ENCODE data around the gene GRAMD1B.
A peak's percentile ranks its signal among the peaks of the same experiment; 100 is the strongest.
"Not testable (repeated sequence)": the region's sequence is repeated elsewhere in the genome, so short reads cannot be mapped to it uniquely, and the experiment has no call there.

Gene GRAMD1B

DNA sequence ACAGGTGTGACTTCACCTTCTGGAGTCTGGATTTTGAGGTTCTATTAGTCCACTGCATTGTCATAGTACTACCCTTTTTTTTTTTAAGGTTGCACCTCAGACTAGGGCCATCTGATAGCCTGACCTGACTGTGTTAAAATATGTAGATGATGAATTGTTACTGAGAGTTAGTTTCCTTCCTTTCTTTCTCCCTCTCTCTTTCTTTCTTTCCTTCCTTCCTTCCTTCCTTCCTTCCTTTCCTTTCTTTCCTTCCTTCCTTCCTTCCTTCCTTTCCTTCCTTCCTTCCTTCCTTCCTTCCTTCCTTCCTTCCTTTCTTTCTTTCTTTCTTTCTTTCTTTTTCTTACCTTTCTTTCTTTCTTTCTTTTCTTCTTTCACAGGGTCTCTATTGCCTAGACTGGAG, 83.2 kb downstream of the GRAMD1B start:
- not testable (repeated sequence) for DNase-seq

DNA sequence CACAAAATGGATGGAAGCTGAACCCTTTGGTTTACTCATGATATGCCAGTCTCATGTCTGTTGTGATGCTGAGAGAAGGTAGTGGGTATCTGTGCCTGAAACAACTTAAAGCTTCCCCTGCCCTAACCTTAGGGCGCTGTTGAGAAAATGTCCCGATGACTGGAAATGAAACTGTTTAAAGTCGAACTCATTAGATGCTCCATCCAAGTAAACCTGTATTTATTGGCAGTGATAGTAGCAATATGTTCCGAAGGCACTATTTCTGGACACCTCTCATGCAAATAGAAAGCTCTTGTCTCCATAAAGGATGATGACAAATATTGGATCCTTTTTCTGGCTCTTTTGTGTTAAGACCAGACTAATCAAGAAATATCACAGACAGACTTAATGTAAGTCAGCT, 86.2 kb downstream of the GRAMD1B start:
- DNase-seq, result no peak

DNA sequence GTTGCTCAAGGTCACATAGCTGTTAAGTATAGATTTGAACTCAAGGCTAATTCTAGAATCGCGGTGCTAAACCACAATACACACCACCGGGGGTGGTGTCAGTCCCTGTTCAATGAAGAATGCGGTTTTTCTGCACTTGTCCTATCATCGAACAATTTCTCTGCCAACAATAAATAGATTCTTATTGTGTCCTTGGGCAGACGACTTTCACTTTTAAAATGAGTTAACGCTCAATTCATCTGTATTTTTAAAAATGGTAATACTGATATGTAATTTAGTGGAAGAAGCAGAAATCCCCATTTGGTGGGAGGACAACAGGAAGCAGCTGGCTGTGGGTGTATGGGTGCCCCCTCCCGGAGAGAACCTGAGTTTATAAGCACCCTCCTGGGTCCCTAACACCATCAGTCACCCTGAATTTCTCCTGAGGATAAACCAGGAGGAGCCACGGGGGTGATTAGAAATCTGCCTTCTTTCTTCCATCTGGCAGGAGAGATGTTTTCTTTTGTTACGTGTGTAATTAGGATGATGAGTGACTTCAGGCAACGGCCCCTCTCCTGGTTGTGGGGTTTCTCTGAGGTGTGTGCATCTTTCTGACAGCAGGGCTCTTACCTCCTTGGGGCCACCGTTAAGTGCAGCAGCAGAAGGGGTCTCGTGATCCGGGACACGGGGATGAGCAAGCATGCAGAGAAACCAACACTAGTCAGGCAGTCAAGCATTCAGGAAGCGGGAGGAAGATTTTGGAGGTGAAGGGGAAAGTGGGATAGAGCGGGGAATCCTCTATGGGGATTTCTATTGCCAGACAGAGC, 87.7 kb downstream of the GRAMD1B start:
- DNase-seq, result no peak

DNA sequence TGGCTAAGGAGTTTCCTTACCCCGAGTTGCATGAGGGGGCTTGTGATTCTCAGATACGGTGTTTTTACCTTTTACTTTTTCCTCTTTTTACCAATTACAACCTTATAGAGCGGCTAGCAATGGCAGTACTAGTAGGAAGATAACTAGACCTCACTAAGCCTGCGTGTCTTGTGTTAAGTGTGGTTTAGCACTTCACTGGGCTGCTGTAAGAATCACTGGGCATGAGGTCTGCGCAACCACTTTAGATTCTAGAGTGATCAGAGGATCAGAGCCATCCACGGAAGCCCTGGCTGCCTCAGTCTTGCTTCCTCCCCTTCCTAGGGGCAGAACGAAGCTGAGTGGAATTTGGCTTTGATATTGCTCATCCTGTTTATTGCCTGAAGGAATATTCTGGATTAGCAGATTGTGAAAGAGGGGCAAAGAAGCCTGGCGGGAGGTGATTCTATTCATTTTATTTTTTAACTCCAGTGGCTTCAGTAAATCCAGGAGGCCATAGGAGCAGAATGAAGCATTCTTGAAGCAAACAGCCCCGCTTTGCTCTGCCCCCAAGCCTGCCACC, 88.5 kb downstream of the GRAMD1B start:
- no peak for DNase-seq

DNA sequence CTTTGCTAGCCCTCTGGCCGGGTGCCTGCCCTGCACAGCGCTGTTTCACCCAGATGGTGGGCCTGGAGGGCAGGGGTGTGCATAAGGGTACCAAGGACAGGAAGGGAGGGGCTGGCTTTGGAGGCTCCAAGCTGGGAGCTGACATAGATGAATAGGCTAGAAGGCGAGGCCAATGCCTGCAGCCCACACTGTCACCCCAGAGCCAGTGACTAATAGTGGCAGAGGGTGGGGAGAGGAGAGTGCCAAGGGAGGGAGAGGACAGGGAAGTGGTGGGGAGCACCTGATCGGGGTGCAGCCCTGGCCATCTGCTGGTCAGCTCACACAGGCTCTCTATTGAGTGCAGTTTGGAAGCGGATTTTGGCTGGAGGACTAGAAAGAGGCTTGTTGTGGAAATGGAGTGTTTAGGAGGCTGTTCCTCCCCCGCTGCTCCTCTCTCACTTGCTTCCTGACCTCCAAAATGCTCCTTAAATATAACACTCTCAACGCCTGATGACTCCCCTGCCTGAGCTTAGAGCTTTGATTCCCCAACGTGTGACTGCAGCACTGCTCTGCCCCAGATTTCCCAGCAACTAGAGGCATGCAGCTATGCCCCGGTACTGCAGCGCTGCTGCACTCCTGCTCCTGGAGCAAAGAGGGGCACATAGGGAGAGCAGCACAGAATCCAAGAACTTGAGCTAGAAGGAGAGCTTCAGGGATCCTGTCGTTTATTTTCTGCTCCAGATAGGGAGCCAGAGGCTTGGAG, 89.2 kb downstream of the GRAMD1B start:
- DNase-seq, result no peak

DNA sequence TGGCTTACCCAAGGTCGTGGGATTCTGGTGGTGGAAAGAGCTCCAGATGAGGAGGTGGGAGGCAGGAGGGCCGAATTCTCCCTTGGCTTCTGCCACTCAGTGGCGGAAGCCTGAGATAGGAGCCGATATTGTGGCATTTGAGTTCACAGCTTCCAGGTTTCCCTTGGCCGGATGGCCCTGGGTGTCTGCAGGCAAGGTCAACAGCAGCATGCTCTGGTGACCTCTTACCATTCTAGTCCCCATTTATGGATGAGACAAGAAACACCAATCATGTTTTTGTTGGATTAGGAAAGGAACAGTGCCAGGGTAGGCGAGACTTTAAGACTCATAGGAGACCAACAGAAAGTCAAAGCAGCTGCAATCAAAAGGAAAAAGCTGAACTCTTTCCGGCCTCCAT, 89.7 kb downstream of the GRAMD1B start:
- no peak for DNase-seq

DNA sequence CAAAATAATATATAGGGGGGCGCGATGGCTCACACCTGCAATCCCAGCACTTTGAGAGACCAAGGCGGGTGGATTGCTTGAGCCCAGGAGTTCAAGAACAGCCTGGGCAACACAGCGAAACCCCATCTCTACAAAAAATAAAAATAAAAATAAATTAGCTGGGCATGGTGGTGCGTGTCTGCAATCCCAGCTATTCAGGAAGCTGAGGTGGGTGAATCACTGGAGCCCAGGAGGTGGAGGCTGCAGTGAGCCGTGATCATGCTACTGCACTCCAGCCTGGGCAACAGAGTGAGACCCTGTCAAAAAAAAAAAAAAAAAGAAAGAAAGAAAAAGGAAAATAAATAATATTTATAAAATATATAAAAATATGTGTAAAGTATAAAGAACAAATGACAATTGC, 90.4 kb downstream of the GRAMD1B start:
- not testable (repeated sequence) for DNase-seq

DNA sequence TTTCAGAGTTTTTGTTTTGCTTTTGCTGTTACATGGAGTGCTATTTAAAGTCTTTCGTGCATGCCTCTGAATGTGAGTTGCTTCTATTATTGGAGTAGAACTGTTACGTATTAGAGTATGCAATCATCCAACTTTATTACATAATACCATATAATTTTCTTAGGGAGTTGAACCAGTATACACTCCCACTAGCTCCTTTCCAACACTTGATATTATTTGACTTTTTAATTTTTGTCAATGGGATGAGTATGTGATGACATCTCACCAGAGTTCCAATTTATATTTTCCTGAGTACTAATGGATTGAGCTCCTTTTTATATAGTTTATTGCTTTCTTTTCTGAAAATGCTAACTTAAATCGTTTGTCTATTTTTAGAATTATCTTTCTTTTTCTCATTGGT, 90.9 kb downstream of the GRAMD1B start:
- DNase-seq, result no peak

DNA sequence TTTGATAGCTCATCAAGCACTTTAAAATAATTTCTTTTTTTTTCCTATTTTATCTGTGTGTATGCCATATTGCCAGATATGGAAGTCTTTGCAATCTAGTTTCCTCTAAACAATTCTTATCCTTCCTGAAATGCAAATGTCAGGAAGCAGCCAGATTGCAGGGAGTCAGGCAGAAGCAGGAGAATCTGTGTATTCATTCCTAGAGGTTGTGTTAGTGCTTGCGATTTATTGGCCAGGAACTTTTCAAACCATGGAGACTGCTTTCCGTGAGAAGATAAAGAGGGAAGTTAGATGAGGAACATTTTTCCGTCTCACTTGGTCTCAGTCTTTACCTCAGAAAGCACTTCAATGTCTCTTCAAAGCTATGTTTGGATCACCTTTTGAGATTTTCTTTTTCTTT, 91.9 kb downstream of the GRAMD1B start:
- DNase-seq, result no peak

DNA sequence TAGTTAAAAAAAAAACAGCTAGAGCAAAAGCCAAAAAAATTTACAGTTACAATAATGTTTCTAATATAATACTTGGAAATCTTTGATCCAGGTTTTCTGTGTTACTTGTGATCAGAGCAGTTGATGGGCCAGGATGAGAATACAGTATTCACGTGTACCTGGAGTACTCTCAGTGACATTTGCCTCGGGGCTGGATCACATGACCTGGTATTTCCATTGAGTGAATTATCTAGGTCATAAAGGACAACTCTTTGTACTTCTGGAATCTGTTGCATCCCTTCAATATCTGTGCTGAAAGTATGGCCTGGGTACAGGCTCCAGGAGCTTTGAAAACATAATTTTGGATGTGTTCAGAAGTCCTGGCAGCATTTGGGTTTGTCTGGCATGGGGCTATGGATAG, 93.5 kb downstream of the GRAMD1B start:
- no peak for DNase-seq

DNA sequence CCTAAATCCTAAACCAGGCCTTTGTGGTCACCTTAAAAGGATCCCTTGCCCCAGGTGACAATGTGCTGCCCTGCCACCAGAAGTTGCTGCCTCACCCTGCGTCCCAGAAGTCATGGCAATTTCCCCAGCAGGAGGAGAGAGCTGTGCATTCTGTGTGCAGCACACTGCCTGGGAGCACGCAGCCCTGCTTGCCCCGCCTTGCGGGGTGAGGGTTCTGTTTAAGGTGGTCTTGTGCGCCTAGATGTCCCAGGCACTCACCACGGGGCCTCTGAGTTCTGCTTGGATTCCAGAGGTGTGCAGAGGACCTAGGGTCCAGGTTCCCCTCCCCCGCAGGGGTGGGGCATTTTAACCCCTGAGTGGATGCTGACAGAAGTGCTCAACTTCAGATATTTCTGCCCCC, 95.0 kb downstream of the GRAMD1B start:
- DNase-seq, result no peak

DNA sequence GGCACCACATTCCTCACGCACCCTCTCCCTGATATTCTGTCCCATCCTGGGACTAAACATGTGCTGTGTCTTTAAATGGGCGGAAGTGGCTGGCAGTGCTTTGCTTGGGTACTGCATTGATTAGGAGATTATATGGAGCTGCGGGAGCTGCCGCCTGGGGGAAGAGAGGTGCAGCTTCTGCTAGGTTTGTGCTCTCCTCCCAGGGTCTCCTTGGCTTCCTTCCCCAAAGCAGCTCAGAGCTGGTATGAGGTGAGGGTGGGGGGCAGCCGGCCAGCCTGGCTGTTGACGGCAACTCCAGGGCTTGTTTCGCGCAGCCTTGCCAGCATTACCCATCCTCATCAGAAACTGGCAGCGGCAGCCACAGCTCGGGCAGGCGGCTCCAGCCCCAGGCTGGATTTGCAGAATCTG, 95.4 kb downstream of the GRAMD1B start:
- no peak for DNase-seq

DNA sequence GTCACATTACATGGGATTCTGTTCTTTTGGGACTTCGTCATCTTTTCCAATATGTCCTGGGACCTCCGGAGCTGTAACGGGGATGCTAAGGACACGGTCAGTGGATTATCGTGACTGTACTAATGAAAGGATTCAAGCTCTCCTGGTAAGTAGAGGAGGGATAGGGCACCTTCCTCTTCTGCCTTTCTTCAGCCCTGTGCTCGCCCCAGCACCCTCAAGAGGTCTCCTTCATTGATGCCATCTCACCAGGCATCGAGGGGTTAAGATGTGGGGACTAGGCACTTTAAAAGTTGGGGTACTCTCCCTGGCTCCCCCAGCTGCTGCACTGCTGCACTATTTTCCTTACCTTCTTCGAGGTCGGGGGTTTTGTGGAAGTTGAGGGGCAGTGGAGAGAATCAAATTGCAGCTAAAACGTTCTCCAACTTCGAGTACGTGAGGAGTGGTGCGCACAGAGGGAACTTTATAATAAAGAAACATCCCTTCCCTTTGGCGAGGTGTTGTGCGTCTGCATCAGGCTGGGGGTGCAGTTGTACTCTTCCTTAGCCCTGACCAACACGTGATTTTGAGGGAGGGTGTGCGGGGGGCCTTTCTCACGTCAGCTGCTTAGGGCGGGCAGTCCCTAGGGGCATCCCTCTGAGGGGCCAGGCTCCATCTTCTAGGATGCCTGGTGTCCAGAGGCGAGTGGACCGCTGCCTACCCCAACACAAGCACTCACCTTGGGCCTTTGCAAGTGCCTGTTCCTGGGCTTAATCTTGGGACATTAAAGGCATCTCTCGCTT, 96.1 kb downstream of the GRAMD1B start:
- DNase-seq, result no peak

DNA sequence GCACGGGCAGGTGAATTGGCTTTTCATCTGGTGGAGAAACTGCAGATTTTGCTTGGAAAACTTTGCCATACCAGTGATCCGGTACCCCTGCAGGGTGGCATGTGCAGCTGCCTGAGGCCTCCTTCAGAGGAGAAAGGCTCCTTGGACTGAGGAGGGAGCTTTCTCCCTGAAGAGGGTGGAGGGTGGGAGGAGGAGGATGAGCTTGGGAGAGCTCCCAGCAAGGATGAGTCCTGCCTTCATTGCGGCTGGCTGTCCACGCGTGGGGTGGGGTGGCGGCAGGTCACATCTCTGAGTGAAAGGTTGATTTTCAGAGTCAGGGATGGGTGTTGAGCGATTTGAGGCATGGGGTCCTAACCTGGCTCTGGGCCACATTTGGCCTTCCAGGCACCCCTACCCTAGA, 96.8 kb downstream of the GRAMD1B start:
- no peak for DNase-seq

DNA sequence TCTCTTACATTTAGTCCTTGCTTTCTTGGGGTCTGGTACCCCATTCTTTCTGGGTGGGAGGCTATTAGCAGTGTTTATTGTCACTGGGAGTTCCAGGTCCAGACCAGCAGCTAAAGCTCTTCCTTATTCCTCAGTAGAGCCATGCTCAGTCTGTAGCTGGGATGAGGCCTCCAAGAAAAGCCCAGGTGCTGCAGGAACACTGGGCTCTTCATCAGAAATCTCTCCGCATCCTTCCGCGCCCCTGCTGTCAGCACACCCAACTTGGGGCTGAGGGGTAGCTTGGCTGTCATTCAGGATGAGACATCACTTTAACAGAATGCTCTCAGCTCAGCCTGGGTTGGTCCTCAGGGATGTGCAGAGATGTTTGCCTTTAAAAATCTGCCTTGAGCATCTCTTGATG, 97.5 kb downstream of the GRAMD1B start:
- no peak for DNase-seq

DNA sequence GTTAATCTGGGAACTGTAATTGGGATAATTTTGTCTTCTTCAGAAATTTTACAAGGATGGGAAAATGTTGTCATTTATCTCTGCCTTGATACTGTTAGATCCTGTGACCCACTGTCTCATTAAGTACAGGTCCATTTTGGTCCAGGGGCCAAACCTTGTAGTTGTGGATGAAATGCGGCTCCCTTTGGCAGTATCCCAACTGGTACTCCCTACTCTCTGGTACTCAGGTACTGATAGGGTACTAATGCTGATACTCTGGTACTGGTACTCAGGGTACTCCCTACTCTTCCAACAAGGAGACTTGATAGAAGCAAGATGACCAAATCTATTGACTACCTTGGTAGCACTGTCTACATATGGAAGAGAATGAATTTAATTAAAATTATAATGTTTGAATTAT, 97.9 kb downstream of the GRAMD1B start:
- DNase-seq, result no peak

DNA sequence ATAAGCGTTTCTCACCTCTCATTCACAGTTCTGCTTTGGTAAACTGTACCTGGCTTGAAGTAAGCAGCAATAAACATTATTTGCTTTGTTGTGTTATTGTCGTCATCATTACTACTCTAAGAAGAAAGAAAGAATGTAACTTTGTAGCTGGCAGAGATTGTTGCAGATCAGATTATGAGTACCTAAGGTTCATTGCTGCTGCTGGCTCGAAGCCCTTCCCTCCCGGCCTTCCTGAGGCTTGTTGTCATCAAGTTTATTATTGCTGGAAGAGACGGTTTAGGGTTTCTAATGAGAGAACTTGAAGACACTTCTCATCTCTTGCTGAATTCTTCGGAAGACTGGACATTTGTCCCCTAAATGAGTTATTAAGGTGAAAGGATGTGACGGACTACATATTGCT, 101.3 kb downstream of the GRAMD1B start:
- DNase-seq, result no peak

DNA sequence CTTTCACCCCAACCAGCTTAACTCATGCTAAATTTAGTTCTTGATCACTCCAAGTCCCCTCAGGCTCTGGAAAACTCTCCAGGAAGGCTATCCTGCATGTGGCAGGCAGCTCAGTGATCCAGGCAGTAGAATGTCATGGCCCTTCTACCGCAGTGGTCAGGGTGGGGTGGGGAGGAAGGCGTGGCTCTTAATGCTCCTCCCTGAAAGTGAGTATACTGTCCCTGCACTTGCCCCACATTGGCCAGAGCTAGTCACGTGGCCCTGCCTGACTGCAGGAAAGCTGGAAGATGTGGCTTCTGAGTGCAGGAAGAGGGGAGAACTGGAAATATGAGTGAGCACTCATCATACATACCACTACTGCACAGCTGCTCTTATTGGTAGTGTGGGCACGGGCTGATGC, 102.1 kb downstream of the GRAMD1B start:
- DNase-seq, result no peak

DNA sequence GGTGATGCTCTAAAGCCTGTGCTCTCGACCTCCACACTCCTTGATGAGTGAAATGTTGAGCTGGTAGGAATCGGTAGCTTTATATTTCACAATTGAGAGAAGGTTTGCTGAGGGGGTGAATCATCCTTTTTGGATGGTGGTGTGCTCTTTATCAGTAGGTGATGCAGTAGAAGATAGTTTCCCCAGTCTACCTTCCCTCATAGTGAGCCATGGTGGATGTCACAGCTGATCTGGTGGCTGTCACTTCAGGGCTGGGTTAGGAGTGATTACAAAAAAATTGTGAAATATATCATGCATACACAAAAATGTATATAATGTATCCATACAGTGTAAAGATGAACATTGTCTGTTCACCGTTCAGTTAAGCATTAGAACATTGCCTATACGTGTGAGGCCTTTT, 105.3 kb downstream of the GRAMD1B start:
- DNase-seq, result no peak

DNA sequence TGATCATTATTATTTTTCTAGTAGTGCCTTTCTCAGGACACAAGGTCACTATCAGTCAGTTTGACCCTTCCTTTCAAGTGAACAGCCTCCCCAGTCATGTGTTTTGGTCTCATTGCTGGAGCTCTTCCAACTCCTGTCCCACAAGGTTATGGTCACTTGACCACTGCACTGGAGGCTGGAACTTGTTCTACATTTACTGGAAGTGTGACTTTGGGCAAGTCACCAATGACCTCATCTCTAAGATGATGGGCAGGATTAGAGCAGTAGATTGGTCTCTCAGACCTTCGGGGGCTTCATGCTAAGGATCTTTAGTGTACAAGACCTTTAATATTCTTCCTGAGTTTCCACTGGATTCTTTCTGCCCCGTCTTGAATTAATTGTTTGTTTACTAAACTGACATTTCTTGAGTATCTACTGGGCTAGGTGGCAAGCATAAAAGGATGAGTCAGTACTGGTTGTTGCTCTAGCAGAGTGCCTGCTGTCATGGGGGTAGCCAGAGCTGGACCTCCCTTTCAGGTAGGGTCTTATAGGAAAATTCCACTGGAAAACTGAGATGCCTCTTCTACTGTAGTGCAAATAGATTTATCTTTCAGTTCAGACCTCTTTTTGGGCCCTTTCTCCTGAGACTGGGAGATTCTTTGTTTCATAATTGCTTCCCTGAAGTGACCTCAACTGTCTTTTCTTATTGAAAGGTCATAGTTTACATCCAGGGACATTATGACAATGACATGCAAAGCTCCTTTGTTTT, 106.8 kb downstream of the GRAMD1B start:
- DNase-seq, result no peak

DNA sequence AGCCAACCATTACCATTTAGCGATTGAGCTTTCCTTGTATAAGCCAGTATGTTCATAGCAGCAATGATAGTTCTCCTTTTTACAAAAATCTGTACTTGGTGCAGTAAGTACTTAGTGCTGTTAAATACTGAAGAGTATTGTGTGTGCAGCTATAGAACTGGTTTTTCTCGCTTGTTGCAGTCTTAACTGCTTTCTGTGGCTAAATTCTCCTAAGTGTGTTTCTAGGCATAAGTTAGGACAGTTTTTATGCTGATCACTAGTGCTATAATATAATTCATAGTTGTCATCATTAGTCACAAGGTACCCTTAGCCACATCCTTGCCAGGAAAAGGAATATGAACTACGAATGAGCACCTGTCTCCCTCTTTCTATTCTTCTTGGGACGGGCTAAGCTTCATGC, 107.7 kb downstream of the GRAMD1B start:
- no peak for DNase-seq

DNA sequence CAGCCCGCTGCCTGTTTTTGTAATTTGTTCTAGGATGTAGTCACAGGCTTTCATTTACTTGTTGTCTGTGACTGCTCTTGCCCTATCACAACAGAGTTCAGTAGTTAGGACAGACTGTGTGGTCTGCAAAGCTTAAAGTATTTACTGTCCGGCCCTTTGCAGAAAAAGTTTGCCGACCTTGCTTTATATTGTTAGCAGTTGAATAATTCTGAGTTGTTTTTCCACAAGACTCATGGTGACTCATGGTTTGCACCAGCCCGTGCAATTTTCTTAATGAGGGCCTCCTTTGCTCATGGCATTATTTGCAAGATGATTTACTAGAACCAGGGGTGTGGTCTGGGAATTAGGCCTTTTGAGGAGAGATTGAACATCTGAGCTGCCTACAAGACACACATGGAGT, 113.7 kb downstream of the GRAMD1B start:
- DNase-seq, result peak; percentile 62

Measured in kidney glomerular epithelial cell (primary cell).